Right lobe of liver (tissue), 6 donors: ENCODE results near the gene KRT39. TPM values are rescaled to one million over a fixed set of nuclear protein-coding genes. Genes with fewer than 3 reads are reported as not detected.

ENCODE experiments used
- ATAC-seq, 4 donors: fragments of 200-7000 bp; cut with Tn5 transposase; one replicate each; pipeline ENCODE4 v1.9.1; 2020; ENCODE audit warnings: mild to moderate bottlenecking in 4 of 4, moderate library complexity in 4 of 4
- DNase-seq, 3 donors: peaks; one replicate each; pipeline ENCODE4 v3.0.0-alpha.2; 2020
- H3K27ac ChIP-seq, 3 donors: fragments of 200-600 bp; one replicate each; pipeline ENCODE4 v1.8.0; 2022
- H3K27me3 ChIP-seq, 2 donors: fragments of 200-600 bp; one replicate each; pipeline ENCODE4 v1.8.0; 2022
- H3K36me3 ChIP-seq, 4 donors: fragments of 200-600 bp; sonication (generic) in 1 of 4; one replicate each; pipeline versions ENCODE4 v1.5.1 to v1.8.0; 2017 to 2022; ENCODE audit warnings: control low read depth in 1 of 4
- H3K4me1 ChIP-seq, 4 donors: fragments of 200-600 bp; sonication (generic) in 1 of 4; one replicate each; pipeline versions ENCODE4 v1.5.1 to v1.8.0; 2017 to 2022; ENCODE audit warnings: control low read depth in 1 of 4
- H3K4me3 ChIP-seq, 3 donors: fragments of 200-600 bp; one replicate each; pipeline ENCODE4 v1.8.0; 2022
- H3K9me3 ChIP-seq, 4 donors: fragments of 200-600 bp; sonication (generic) in 1 of 4; one replicate each; pipeline versions ENCODE4 v1.5.1 to v1.8.0; 2017 to 2022; ENCODE audit warnings: control low read depth in 1 of 4
- POLR2A ChIP-seq: fragments of 450-650 bp; IDR thresholded peaks from one replicate; pipeline ENCODE4 v1.6.1; 2017; ENCODE audit warnings: antibody characterized with exemption, mild to moderate bottlenecking
- WGBS: methylation state at CpG from one replicate; pipeline ENCODE4 v1.1.6; 2018; ENCODE audit warnings: low coverage, low lambda C conversion rate; ENCODE audit not compliant: insufficient coverage; ENCODE audit errors: missing lambda C conversion rate; 5-methylcytosine and 5-hydroxymethylcytosine counted together
- intact Hi-C, 2 donors: fragments of 100-400 bp; cut with DNase I; formaldehyde crosslinking; loops; one replicate each; pipeline versions ENCODE4 v1.11.2 to v1.14.1; 2022
- total RNA-seq, 6 experiments: library from RNA; depleted of rRNA in 2 of 6; stranded (reverse); fragments of >200 nt in 2 of 6; fragmentation: NEBNext Ultra II Directional in 3 of 6; extraction: Animal tissue kit (Norgen Biotek cat#: 25700) in 3 of 6; gene quantifications; one replicate each; pipeline versions ENCODE4 v1.1.0 to v1.2.4, GENCODE V29; 2016 to 2023
- TF ChIP-seq, protein P1 (sequence below), 4 donors: fragments of 200-600 bp in 3 of 4; fragments of 450-650 bp in 1 of 4; IDR thresholded peaks; one replicate each; pipeline versions ENCODE4 v1.5.1 to v1.8.0; 2016 to 2022; ENCODE audit warnings: antibody characterized with exemption in 4 of 4, mild to moderate bottlenecking in 2 of 4
- donor health status: DM: no; HTN: yes; CAD: no.
- donor health status: DM: no; HTN: no; CAD: no.
- donor health status: DM: no; HTN: no; CAD: no.
- donor health status: DM: no; HTN: yes; CAD: no.
- donor health status: DM: no; HTN: yes; CAD: no.

KRT39 gene
- total RNA-seq, 6 experiments from 2014 or later, result not detected

DNA sequence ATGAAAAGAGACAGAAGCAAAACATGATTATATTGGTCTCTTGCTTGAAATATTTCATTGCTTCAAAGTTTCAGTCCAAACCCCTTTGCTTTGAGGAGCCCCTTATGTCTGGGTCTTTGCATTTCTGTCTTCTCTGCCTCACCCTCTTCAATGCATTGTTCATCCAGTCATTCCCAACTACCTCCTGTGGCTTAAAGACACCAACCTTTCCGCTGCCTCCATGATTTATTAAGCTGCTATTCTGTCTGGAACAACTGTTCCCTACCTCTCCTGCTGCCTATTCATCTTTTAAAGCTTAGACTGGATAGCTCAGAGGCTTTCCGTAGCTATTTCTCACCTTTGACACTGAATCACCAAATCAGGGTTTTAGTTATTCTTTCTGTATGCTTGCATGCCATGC is 30.6 kb upstream of the KRT39 start:
- no peaks in the 10 kb centered on the region for H3K36me3 ChIP-seq
- no peak overlapping the region for H3K4me3 ChIP-seq
- whole genome bisulfite sequencing, result 51% methylated on average over 2 of the region's 2 CpGs
- H3K27ac ChIP-seq, result no peak overlapping the region
- TF ChIP-seq POLR2A, result no peak
- TF ChIP-seq, protein P1, sequence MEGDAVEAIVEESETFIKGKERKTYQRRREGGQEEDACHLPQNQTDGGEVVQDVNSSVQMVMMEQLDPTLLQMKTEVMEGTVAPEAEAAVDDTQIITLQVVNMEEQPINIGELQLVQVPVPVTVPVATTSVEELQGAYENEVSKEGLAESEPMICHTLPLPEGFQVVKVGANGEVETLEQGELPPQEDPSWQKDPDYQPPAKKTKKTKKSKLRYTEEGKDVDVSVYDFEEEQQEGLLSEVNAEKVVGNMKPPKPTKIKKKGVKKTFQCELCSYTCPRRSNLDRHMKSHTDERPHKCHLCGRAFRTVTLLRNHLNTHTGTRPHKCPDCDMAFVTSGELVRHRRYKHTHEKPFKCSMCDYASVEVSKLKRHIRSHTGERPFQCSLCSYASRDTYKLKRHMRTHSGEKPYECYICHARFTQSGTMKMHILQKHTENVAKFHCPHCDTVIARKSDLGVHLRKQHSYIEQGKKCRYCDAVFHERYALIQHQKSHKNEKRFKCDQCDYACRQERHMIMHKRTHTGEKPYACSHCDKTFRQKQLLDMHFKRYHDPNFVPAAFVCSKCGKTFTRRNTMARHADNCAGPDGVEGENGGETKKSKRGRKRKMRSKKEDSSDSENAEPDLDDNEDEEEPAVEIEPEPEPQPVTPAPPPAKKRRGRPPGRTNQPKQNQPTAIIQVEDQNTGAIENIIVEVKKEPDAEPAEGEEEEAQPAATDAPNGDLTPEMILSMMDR (IDR thresholded peaks at IDR 0.05), result no peak
- ATAC-seq, result no peak
- H3K27me3 ChIP-seq, result peaks cover 3 to 5% of the 10 kb centered on the region in 2 donors
- no peaks in the 10 kb centered on the region for H3K4me1 ChIP-seq
- H3K9me3 ChIP-seq, result no peaks in the 10 kb centered on the region
- intact Hi-C loops, result no loop called here
- no peak for DNase-seq

GRCh38 chr17:40996829-40997228 is 30.1 kb upstream of the KRT39 start:
- H3K27ac ChIP-seq, result no peak overlapping the region
- no peak overlapping the region for H3K4me3 ChIP-seq
- intact Hi-C loops, result no loop called here
- no peaks in the 10 kb centered on the region for H3K4me1 ChIP-seq
- no peak for TF ChIP-seq POLR2A
- TF ChIP-seq, protein P1 (IDR thresholded peaks at IDR 0.05), result no peak
- peaks cover 3 to 5% of the 10 kb centered on the region in 2 donors for H3K27me3 ChIP-seq
- no peaks in the 10 kb centered on the region for H3K9me3 ChIP-seq
- DNase-seq (no peak), ATAC-seq (no peak)
- no peaks in the 10 kb centered on the region for H3K36me3 ChIP-seq
- 69% methylated on average over 4 of the region's 4 CpGs for WGBS

DNA sequence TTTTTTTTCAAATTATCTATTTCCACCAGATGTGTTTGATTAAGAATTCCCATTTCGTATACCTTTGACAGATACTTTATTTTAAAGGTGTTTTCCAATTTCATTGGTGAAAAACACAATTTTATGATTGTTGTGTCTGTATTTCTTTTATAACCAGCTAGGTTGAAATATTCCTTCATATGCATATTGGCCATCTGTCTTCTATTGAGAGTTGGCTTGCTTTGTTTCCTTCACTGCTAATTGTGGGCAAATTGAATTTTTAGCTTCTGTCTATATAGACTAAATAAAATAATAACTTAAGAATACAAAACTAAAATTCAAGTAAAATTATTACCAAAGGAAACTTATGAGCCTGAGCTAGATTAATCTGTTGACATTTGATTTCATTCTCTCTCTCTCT is 28.4 kb upstream of the KRT39 start:
- Histone ChIP-seq H3K4me3 (no peak overlapping the region), H3K27me3 (peaks cover 5 to 15% of the 10 kb centered on the region in 2 donors), H3K27ac (no peak overlapping the region), H3K4me1 (no peaks in the 10 kb centered on the region), H3K36me3 (no peaks in the 10 kb centered on the region), H3K9me3 (no peaks in the 10 kb centered on the region)
- WGBS, result 8% methylated on average over 1 of the region's 1 CpG
- TF ChIP-seq POLR2A, result no peak
- TF ChIP-seq, protein P1 (IDR thresholded peaks at IDR 0.05), result no peak
- intact Hi-C loops, result no loop called here
- ATAC-seq (no peak), DNase-seq (no peak)

DNA sequence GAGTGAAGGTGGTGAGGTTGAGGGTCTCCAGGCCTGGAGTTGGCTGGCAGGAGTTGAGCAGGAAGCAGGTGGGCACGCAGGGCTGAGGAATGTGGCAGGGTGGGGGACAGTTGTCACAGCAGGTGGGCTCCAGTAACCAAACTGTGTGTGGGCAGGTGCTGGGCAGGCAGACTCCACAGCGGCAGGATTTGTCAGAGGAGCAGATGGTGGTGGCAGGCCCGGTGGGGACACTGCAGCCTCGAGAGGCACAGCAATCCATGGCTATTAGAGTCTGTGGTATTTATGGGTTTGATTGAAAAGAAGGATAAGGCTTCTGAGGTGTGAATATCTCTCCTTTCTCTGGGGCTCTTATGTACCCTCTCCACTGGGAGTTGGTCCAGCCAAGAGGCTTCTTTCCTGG is 27.1 kb upstream of the KRT39 start, which contains the start of gene KRTAP3-3:
Gene KRTAP3-3, minus strand, starts transcription at position 326 of the 400 bp plus-strand sequence. Its CDS starts 67 bp downstream, at position 259.
- intact Hi-C loops, result no loop called here
- 0% methylated on average over 1 of the region's 4 CpGs for WGBS
- no peak for ATAC-seq
- Histone ChIP-seq H3K27me3 (peaks cover 5 to 15% of the 10 kb centered on the region in 2 donors), H3K9me3 (no peaks in the 10 kb centered on the region), H3K4me3 (no peak within 1 kb of the TSS), H3K27ac (no peak within 1 kb of the TSS), H3K36me3 (no peaks in the 10 kb centered on the region), H3K4me1 (no peaks in the 10 kb centered on the region)
- no peak for DNase-seq
- TF ChIP-seq POLR2A, result no peak

DNA sequence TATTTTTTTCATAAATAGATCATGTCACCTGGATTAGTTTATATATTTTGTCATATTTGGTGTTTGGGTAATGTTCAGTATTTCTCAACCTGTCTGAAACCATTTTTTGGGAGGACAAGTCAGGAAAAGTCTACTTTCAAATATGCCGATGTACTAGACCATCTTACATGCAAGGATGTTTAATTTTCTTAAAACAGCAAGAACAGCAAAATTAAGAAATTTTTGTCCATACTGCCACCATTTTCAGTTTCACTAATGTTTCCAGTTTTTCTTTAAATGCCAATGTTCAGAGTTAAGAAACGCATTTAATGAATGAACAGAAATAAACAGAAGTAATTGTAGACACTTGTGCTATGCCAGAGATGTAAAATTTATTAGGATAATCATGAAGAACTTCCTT is 26.3 kb upstream of the KRT39 start:
- intact Hi-C loops, result no loop called here
- no peak for DNase-seq
- H3K4me1 ChIP-seq, result no peaks in the 10 kb centered on the region
- H3K36me3 ChIP-seq, result no peaks in the 10 kb centered on the region
- no peak for ATAC-seq
- H3K4me3 ChIP-seq, result no peak overlapping the region
- no peak overlapping the region for H3K27ac ChIP-seq
- H3K27me3 ChIP-seq, result peaks cover 5 to 12% of the 10 kb centered on the region in 2 donors
- 56% methylated on average over 2 of the region's 2 CpGs for WGBS
- H3K9me3 ChIP-seq, result no peaks in the 10 kb centered on the region
- TF ChIP-seq, protein P1 (IDR thresholded peaks at IDR 0.05), result no peak
- no peak for TF ChIP-seq POLR2A
